Measurements from ENCODE around the gene RIN3. TPM values are rescaled to one million over a fixed set of nuclear protein-coding genes. Genes with fewer than 3 reads are reported as not detected.
"Not testable (repeated sequence)": the region's sequence is repeated elsewhere in the genome, so short reads cannot be mapped to it uniquely, and the experiment has no call there.

The RIN3 gene
- total and polyA plus RNA-seq, 3 donors from 2014 or later: 25.9 to 56.2 (median 49.8) TPM

GRCh38 chr14:92714739-92715307, 201.2 kb downstream of the RIN3 start:
- H3K9me3 ChIP-seq; H3K4me1 ChIP-seq; intact Hi-C loops (cut with DNase I; ENCODE audit: low total_unique reads); H3K27me3 ChIP-seq; H3K36me3 ChIP-seq (ENCODE audit: low read depth, missing control alignments); H3K27ac ChIP-seq; H3K4me3 ChIP-seq: not testable (repeated sequence)
- peak; percentile 58 to 72 (median 58) for TF ChIP-seq CTCF (IDR thresholded peaks at IDR 0.05)
- 81 to 85% methylated on average over 7 of the region's 7 CpGs for WGBS, 2 donors
- DNase-seq: peak; percentile 91

- Histone ChIP-seq H3K4me3 (no peak overlapping the region), H3K27me3 (no peaks in the 10 kb centered on the region), H3K27ac (no peak overlapping the region), H3K9me3 (no peaks in the 10 kb centered on the region), H3K36me3 (ENCODE audit: low read depth, missing control alignments) (no peaks in the 10 kb centered on the region), H3K4me1 (peaks cover 8% of the 10 kb centered on the region)
- TF ChIP-seq CTCF (IDR thresholded peaks at IDR 0.05): no peak
- TF ChIP-seq POLR2A (IDR thresholded peaks at IDR 0.05): no peak
- intact Hi-C loops (cut with DNase I; ENCODE audit: low total_unique reads): no loop called here
- 82 to 98% methylated on average over 10 of the region's 10 CpGs for WGBS, 2 donors
- no peak for DNase-seq
Observed at GRCh38 chr14:92716131-92716530, 202.6 kb downstream of the RIN3 start.

- intact Hi-C loops (cut with DNase I; ENCODE audit: low total_unique reads): no loop called here
- whole genome bisulfite sequencing, 2 donors: 55 to 70% methylated on average over 11 of the region's 11 CpGs
- TF ChIP-seq CTCF (IDR thresholded peaks at IDR 0.05) (no peak), POLR2A (IDR thresholded peaks at IDR 0.05) (no peak)
- Histone ChIP-seq H3K27me3 (no peaks in the 10 kb centered on the region), H3K36me3 (ENCODE audit: low read depth, missing control alignments) (no peaks in the 10 kb centered on the region), H3K4me1 (peaks cover 8% of the 10 kb centered on the region), H3K4me3 (no peak overlapping the region), H3K27ac (peak overlapping the region in 1 of 2 donors; percentile 2), H3K9me3 (no peaks in the 10 kb centered on the region)
- DNase-seq: no peak
Observed at GRCh38 chr14:92717571-92718042, 204.0 kb downstream of the RIN3 start.

GRCh38 chr14:92718664-92719063, 205.1 kb downstream of the RIN3 start:
- intact Hi-C loops (cut with DNase I; ENCODE audit: low total_unique reads): no loop called here
- peaks cover 8% of the 10 kb centered on the region for H3K4me1 ChIP-seq

More at GRCh38 chr14:92718664-92719063, 205.1 kb downstream of the RIN3 start:
- no peaks in the 10 kb centered on the region for H3K9me3 ChIP-seq
- no peak for TF ChIP-seq CTCF (IDR thresholded peaks at IDR 0.05)
- no peak for TF ChIP-seq POLR2A (IDR thresholded peaks at IDR 0.05)
- no peak for DNase-seq
- H3K27ac ChIP-seq: no peak overlapping the region
- H3K27me3 ChIP-seq: no peaks in the 10 kb centered on the region
- H3K36me3 ChIP-seq (ENCODE audit: low read depth, missing control alignments): no peaks in the 10 kb centered on the region
- 77 to 93% methylated on average over 8 of the region's 8 CpGs for WGBS, 2 donors
- H3K4me3 ChIP-seq: no peak overlapping the region

All from testis (tissue), 3 donors.